H1 (cell line): ENCODE results near the gene CFAP53.

Source experiments
- CTCF ChIP-seq, 3 experiments: IDR thresholded peaks; 1 replicate in 2 of 3; 2 replicates in 1 of 3; pipeline versions ENCODE4 v1.5.1 to v1.6.1; 2011; ENCODE audit warnings: low read length in 3 of 3, mild to moderate bottlenecking in 3 of 3, inconsistent platforms in 2 of 3, low read depth in 1 of 3, moderate library complexity in 1 of 3; ENCODE audit not compliant: insufficient read depth in 1 of 3; ENCODE audit errors: control extremely low read depth in 1 of 3
- EP300 ChIP-seq, 2 experiments: IDR thresholded peaks; 1 replicate in 1 of 2; 2 replicates in 1 of 2; pipeline ENCODE4 v1.6.1; 2011 to 2012; ENCODE audit warnings: low read depth in 2 of 2, low read length in 2 of 2, mild to moderate bottlenecking in 2 of 2, borderline replicate concordance in 1 of 2, inconsistent platforms in 1 of 2, moderate library complexity in 1 of 2
- RAD21 ChIP-seq, 2 experiments: IDR thresholded peaks in 1 of 2; conservative IDR thresholded peaks in 1 of 2; 2 replicates each; pipeline ENCODE4 v1.6.1; 2011; ENCODE audit warnings: low read depth in 2 of 2, low read length in 2 of 2, improper control_type of control experiment in 1 of 2, inconsistent platforms in 1 of 2, mild to moderate bottlenecking in 1 of 2, moderate library complexity in 1 of 2

GRCh38 chr18:50315100-50315871, 49.0 kb upstream of the CFAP53 start:
- TF ChIP-seq EP300 (IDR thresholded peaks at IDR 0.05; ENCODE audit: borderline replicate concordance in 1 of 2, low read depth in 2 of 2, low read length in 2 of 2): no peak
- TF ChIP-seq CTCF (IDR thresholded peaks at IDR 0.05; ENCODE audit: control extremely low read depth in 1 of 3, insufficient read depth in 1 of 3, low read depth in 1 of 3, low read length in 3 of 3): no peak
- TF ChIP-seq RAD21 (IDR thresholded peaks at IDR 0.05 in 1 of 2, conservative IDR thresholded peaks at IDR 0.05 in 1 of 2; ENCODE audit: low read depth in 2 of 2, low read length in 2 of 2): no peak
